Thoracic aorta (tissue), 2 donors: ENCODE measurements around the gene STAB2. TPM values are rescaled to one million over a fixed set of nuclear protein-coding genes. Genes with fewer than 3 reads are reported as not detected.

Source experiments
- ATAC-seq: fragments of 150-250 bp; one replicate; pipeline ENCODE4 v1.8.0; 2017; ENCODE audit warnings: low read depth; ENCODE audit not compliant: insufficient number of reproducible peaks, low FRiP score
- DNase-seq: peaks from one replicate; pipeline ENCODE4 v3.0.0-alpha.2; 2020; ENCODE audit warnings: low spot score
- H3K27ac ChIP-seq, 2 donors: fragments of 200-600 bp; sonication (generic); 1 replicate in 1 of 2; 2 replicates in 1 of 2; pipeline ENCODE4 v1.5.1; 2016; ENCODE audit warnings: mild to moderate bottlenecking in 2 of 2, moderate library complexity in 2 of 2
- H3K27me3 ChIP-seq: fragments of 200-600 bp; sonication (generic); replicated peaks from 2 replicates; pipeline ENCODE4 v1.6.0; 2016; ENCODE audit warnings: mild to moderate bottlenecking; ENCODE audit not compliant: insufficient read depth
- H3K36me3 ChIP-seq: fragments of 200-600 bp; sonication (generic); one replicate; pipeline ENCODE4 v1.5.1; 2016
- H3K4me1 ChIP-seq, 2 donors: fragments of 200-600 bp; sonication (generic); 1 replicate in 1 of 2; 2 replicates in 1 of 2; pipeline versions ENCODE4 v1.5.1 to v1.6.0; 2016; ENCODE audit warnings: low read depth in 2 of 2, mild to moderate bottlenecking in 1 of 2; ENCODE audit not compliant: control insufficient read depth in 1 of 2
- H3K4me3 ChIP-seq: fragments of 200-600 bp; sonication (generic); 2 replicates; pipeline ENCODE4 v1.5.1; 2016; ENCODE audit warnings: mild to moderate bottlenecking
- H3K9me3 ChIP-seq: fragments of 200-600 bp; sonication (generic); 2 replicates; pipeline ENCODE4 v1.5.1; 2016
- total RNA-seq, 2 donors: library from RNA; depleted of rRNA; stranded (reverse); fragments of >200 nt; gene quantifications; one replicate each; pipeline versions ENCODE4 v1.1.0 to v1.2.3, GENCODE V29; 2016
- TF ChIP-seq, protein P1 (sequence below): fragments of 200-600 bp; sonication (generic); IDR thresholded peaks from one replicate; pipeline ENCODE4 v1.5.1; 2019; ENCODE audit warnings: antibody characterized with exemption

The STAB2 gene
- total RNA-seq, 2 donors from 2014 or later = not detected

DNA sequence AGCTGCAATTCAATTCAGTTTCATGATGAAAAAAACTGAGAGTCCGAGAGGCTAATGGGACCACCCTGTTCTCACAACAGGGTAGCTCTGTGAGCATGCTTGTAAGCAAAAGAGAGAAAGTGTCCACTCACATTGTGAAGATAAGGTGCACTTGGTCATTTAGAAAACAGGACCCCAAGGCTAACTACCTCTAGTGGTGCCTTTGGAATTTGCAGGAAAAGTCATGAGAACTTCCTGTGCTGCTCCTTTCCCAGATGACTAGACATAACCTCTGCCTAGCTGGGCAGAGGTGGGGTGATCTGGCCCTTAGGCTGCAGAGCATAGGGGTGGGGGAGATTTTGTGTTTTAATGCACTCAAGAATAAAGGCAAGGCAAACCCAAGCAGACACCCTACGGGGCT is 118.9 kb downstream of the STAB2 start:
- TF ChIP-seq, protein P1, sequence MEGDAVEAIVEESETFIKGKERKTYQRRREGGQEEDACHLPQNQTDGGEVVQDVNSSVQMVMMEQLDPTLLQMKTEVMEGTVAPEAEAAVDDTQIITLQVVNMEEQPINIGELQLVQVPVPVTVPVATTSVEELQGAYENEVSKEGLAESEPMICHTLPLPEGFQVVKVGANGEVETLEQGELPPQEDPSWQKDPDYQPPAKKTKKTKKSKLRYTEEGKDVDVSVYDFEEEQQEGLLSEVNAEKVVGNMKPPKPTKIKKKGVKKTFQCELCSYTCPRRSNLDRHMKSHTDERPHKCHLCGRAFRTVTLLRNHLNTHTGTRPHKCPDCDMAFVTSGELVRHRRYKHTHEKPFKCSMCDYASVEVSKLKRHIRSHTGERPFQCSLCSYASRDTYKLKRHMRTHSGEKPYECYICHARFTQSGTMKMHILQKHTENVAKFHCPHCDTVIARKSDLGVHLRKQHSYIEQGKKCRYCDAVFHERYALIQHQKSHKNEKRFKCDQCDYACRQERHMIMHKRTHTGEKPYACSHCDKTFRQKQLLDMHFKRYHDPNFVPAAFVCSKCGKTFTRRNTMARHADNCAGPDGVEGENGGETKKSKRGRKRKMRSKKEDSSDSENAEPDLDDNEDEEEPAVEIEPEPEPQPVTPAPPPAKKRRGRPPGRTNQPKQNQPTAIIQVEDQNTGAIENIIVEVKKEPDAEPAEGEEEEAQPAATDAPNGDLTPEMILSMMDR = no peak
- no peaks in the 10 kb centered on the region for H3K27me3 ChIP-seq
- no peak overlapping the region for H3K4me3 ChIP-seq
- no peaks in the 10 kb centered on the region for H3K9me3 ChIP-seq
- no peaks in the 10 kb centered on the region for H3K4me1 ChIP-seq
- H3K36me3 ChIP-seq = no peaks in the 10 kb centered on the region
- no peak overlapping the region for H3K27ac ChIP-seq
- no peak for ATAC-seq
- no peak for DNase-seq

DNA sequence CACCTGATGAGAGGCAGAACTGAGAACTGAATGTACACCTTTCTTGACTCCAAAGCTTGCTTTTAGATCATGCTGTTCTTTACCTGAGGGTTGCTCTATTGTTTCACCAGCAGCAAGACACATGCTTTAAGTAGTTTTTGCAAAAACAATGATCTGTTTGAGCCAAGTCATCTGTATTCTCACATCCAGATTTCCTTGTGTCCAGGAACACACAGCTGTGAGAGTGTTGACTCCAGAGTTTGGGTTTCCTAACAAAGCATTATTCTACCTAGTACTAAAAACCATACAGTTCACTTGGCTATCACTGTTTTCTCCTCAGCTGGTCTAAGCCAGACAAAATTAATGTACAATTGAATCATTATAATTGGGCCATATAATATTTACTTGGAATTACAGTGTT is 120.4 kb downstream of the STAB2 start:
- no peaks in the 10 kb centered on the region for H3K4me1 ChIP-seq
- no peak overlapping the region for H3K4me3 ChIP-seq
- H3K27ac ChIP-seq = no peak overlapping the region
- DNase-seq (no peak), ATAC-seq (no peak)
- H3K36me3 ChIP-seq = no peaks in the 10 kb centered on the region
- no peaks in the 10 kb centered on the region for H3K9me3 ChIP-seq
- H3K27me3 ChIP-seq = no peaks in the 10 kb centered on the region
- TF ChIP-seq, protein P1 = no peak

DNA sequence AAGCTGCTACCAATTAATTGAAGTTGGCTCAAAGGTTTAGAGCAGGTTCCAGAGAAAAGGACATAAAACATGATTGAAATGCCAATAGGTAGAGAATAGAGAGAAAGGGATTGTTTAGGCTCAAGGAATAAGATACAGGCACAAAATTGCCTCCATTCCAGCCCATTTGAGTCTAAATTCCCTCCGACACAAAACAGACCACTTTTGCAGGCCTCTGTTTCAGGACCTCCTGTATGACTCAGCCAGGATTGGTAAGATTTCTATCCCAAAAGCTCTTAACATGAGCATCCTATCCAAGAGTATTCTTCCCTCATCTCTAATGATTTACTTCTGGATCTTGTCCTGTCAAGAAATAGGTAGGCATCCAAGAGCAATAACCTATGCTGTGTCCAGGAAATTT is 123.5 kb downstream of the STAB2 start:
- no peak for ATAC-seq
- no peaks in the 10 kb centered on the region for H3K36me3 ChIP-seq

DNA sequence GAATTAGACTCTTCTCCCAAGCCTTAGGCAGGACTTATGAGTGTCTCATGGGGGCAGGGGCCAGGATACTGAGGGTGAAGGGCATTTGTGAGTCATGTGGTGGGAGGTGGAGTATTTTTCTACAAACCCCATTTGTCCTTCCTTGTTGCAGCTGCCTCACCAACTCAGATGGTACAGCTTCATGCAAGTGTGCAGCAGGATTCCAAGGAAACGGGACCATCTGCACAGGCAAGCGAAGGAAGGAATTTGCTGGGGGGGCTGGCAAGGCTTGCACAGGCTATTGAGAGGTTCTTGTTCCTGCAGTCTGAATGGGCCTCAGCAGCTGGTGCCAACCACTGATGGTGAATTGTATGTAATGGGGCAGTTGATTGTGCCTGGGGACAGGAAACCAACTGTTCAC is 125.1 kb downstream of the STAB2 start:
- H3K27ac ChIP-seq = no peak overlapping the region
- DNase-seq (no peak), ATAC-seq (no peak)
- H3K27me3 ChIP-seq = no peaks in the 10 kb centered on the region
- no peaks in the 10 kb centered on the region for H3K4me1 ChIP-seq
- no peaks in the 10 kb centered on the region for H3K9me3 ChIP-seq
- TF ChIP-seq, protein P1 = no peak
- no peak overlapping the region for H3K4me3 ChIP-seq
- no peaks in the 10 kb centered on the region for H3K36me3 ChIP-seq

More for the DNA sequence above, 123.5 kb downstream of the STAB2 start:
- no peak for DNase-seq
- Histone ChIP-seq H3K4me3 (no peak overlapping the region), H3K9me3 (no peaks in the 10 kb centered on the region), H3K27me3 (no peaks in the 10 kb centered on the region), H3K27ac (no peak overlapping the region), H3K4me1 (no peaks in the 10 kb centered on the region)
- TF ChIP-seq, protein P1 = no peak

DNA sequence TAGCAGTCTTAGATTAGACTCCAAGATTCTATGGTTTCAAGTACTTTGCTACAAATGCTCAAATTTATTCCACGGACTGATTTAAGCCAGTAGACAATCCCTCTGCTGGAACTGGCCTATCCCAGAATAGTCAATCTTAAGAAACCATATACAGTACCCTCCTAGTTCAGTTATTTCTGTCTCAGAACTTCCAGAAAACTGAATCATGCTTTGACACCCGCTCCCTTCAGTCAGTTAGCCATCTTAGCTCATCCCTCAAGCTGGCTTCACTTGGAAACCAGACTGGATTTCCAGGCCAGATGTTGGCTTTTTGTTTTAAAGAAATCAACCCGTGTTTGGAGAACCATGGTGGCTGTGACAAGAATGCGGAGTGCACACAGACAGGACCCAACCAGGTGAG is 128.4 kb downstream of the STAB2 start:
- H3K4me3 ChIP-seq = no peak overlapping the region
- H3K27ac ChIP-seq = no peak overlapping the region
- DNase-seq (no peak), ATAC-seq (no peak)
- TF ChIP-seq, protein P1 = no peak
- H3K27me3 ChIP-seq = no peaks in the 10 kb centered on the region
- H3K9me3 ChIP-seq = no peaks in the 10 kb centered on the region
- H3K4me1 ChIP-seq = no peaks in the 10 kb centered on the region
- no peaks in the 10 kb centered on the region for H3K36me3 ChIP-seq
